Activated CD4-positive, alpha-beta T cell treated with anti-CD3 and anti-CD28 coated beads, Interleukin-10, Interleukin-2, amounts not matched to agents 100 ng/mL and 50 ng/mL, durations not matched to agents 16 hours and 8 hours (primary cell): ENCODE data around the gene MMP2.

Source experiments
- DNase-seq: peaks from one replicate; pipeline ENCODE4 v3.0.0-alpha.2; 2020

MMP2 gene

DNA sequence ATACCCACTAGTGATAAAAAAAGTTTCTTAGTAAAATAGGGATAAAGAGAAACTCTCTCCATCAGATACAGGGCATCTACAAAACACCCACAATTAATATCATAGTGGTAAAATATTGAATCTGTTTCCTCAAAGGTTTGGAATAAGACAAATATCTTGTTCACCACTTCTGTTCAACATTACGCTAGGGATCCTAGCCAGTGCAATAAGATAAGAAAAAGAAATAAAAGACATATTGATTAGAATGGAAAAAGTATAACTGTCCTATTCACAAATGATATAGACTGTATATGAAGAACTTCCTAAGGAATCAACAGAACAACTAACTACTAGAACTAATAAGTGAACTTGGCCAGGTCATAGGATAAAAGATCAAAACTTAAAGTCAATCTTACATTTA is 42.8 kb downstream of the MMP2 start:
- no peak for DNase-seq

- DNase-seq = no peak
These were observed 47.4 kb downstream of the MMP2 start for GRCh38 chr16:55526441-55526840.

- no peak for DNase-seq
These were observed 48.9 kb downstream of the MMP2 start for GRCh38 chr16:55527885-55528284.

DNA sequence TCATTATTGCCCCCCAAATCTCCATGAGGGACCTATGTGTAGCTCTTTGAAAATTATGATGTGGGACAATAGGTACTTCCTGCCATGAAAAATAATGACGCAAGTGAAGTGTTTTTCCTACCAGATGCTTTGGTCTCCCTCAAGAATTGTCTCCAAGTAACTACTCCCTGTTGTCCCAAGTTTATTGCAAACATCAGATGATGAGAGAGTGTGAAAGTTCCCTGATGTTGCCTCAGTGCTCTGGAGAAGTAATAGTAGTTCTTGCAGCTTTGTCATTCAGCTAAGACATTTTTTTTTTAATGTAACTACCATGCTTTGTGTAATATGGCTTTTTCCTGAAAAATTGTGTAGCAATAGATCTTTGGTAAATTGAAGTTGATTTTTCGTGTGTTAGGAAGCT is 50.0 kb downstream of the MMP2 start:
- DNase-seq = no peak

- no peak for DNase-seq
These were observed 51.4 kb downstream of the MMP2 start for GRCh38 chr16:55530316-55530856.

DNA sequence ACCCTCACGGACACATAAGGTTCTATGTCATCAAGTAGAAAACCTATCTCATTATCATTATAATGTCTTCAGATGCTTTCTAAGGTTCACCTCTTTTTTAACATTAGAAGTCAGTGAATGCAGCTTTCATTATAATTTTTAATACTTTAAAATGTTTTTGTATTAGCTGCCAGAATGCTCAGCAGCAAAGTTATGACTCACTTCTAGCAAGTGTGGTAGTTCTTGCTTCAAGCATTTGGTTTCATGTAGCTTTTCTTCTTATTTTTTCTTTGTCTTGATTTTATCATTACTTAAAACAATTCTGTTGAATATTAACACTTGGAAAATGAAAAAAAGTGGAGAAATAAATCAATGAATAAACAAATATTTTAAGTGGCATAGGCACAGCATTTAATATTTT is 53.2 kb downstream of the MMP2 start:
- no peak for DNase-seq

GRCh38 chr16:55534756-55535155 is 55.8 kb downstream of the MMP2 start:
- no peak for DNase-seq

GRCh38 chr16:55539049-55539448 is 60.1 kb downstream of the MMP2 start:
- DNase-seq = no peak

GRCh38 chr16:55539488-55539887 is 60.5 kb downstream of the MMP2 start:
- no peak for DNase-seq

- DNase-seq = no peak
These were observed 61.2 kb downstream of the MMP2 start for GRCh38 chr16:55540221-55540620.

- peak; percentile 19 for DNase-seq
These were observed 63.6 kb downstream of the MMP2 start for GRCh38 chr16:55542459-55543082.

DNA sequence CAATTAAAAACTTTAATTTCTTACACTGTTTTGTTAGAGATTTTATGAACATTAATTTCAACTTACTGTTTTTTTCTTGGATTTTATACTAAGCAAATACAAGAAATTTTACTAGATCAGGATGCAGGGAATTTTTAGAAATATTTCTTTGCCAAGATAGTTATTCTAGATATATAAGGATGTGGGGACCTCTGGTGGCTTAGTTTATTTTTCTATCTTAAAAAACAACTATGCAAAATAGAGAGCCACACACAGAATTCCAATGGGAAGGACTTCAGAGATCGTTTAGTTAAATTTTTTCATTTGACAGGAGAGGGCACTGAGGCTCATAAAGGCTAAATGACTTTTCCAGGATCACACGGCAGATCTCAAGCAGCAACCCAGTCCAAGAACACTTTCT is 64.5 kb downstream of the MMP2 start:
- no peak for DNase-seq

DNA sequence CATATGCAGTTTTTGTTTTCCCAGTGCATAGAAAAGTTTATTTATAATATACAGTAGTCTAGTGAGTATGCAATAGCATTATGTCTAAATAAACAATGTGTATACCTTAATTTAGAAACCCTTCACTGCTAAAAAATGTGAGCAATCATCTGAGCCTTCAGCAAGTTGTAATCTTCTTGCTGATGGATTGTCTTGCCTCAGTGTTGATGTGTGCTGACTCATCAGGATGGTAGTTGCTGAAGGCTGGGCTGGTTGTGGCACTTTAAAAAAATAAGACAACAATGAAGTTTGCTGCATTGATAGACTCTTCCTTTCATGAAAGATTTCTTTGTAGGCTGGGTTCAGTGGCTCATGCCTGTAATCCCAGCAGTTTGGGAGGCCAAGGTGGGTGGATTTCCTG is 73.6 kb downstream of the MMP2 start:
- no peak for DNase-seq

- DNase-seq = no peak
These were observed 76.4 kb downstream of the MMP2 start for GRCh38 chr16:55555436-55555835.
